Loucy (cell line): Measurements from ENCODE around the gene DPT.

Experiments used
- H2AFZ ChIP-seq: fragments of 200-600 bp; sonication (generic); 2 replicates; pipeline ENCODE4 v1.6.0; 2016; ENCODE audit warnings: antibody characterized with exemption, mild to moderate bottlenecking, low read length, moderate library complexity
- H3F3A ChIP-seq: fragments of 200-600 bp; 2 replicates; pipeline ENCODE4 v1.6.0; 2016; ENCODE audit warnings: antibody characterized with exemption, low read depth, mild to moderate bottlenecking
- H3K27me3 ChIP-seq: fragments of 200-600 bp; sonication (generic); 2 replicates; pipeline ENCODE4 v1.6.1; 2014; ENCODE audit warnings: low read length, mild to moderate bottlenecking; ENCODE audit not compliant: insufficient read depth, poor library complexity, severe bottlenecking
- H3K36me3 ChIP-seq: fragments of 200-600 bp; sonication (generic); 2 replicates; pipeline ENCODE4 v1.6.1; 2016; ENCODE audit warnings: low read length; ENCODE audit not compliant: insufficient read depth
- H3K4me1 ChIP-seq: fragments of 200-600 bp; sonication (generic); 2 replicates; pipeline ENCODE4 v1.5.1; 2014; ENCODE audit warnings: low read length, mild to moderate bottlenecking; ENCODE audit not compliant: insufficient read depth, poor library complexity, severe bottlenecking
- H3K4me2 ChIP-seq: fragments of 200-600 bp; sonication (generic); 2 replicates; pipeline ENCODE4 v1.6.0; 2014; ENCODE audit warnings: antibody characterized with exemption, low read length, low read depth, mild to moderate bottlenecking; ENCODE audit not compliant: poor library complexity, severe bottlenecking
- H3K4me3 ChIP-seq: fragments of 200-600 bp; sonication (generic); 2 replicates; pipeline ENCODE4 v1.5.1; 2014; ENCODE audit warnings: low read length, mild to moderate bottlenecking, mixed read lengths; ENCODE audit not compliant: poor library complexity, severe bottlenecking
- H3K79me2 ChIP-seq: fragments of 200-600 bp; sonication (generic); 2 replicates; pipeline ENCODE4 v1.6.1; 2014; ENCODE audit warnings: low read length; ENCODE audit not compliant: insufficient read depth
- H3K9ac ChIP-seq: fragments of 200-600 bp; sonication (generic); 2 replicates; pipeline ENCODE4 v1.6.0; 2014; ENCODE audit warnings: mild to moderate bottlenecking, low read depth, low read length, moderate library complexity; ENCODE audit not compliant: poor library complexity, severe bottlenecking
- H3K9me2 ChIP-seq: fragments of 200-600 bp; sonication (generic); replicated peaks from 2 replicates; pipeline ENCODE4 v1.6.1; 2016; ENCODE audit warnings: low read depth, low read length, mixed read lengths
- H3K9me3 ChIP-seq: fragments of 200-600 bp; sonication (generic); 2 replicates; pipeline ENCODE4 v1.6.1; 2014; ENCODE audit warnings: mild to moderate bottlenecking, antibody characterized with exemption, low read length, low read depth; ENCODE audit not compliant: insufficient read depth
- H4K20me1 ChIP-seq: fragments of 200-600 bp; sonication (generic); 2 replicates; pipeline ENCODE4 v1.6.0; 2014; ENCODE audit warnings: antibody characterized with exemption, low read length, mild to moderate bottlenecking; ENCODE audit not compliant: insufficient read depth, poor library complexity, severe bottlenecking
- CTCF ChIP-seq: fragments of 200-600 bp; sonication (generic); conservative IDR thresholded peaks from 2 replicates; pipeline ENCODE4 v1.5.1; 2014; ENCODE audit warnings: mild to moderate bottlenecking, antibody characterized with exemption, low read length
- EZH2phosphoT487 ChIP-seq: fragments of 200-600 bp; IDR thresholded peaks from 2 replicates; pipeline ENCODE4 v1.6.1; 2018; ENCODE audit warnings: antibody characterized with exemption, mild to moderate bottlenecking, moderate library complexity, borderline replicate concordance

Gene DPT

GRCh38 chr1:168762473-168762872, 33.5 kb upstream of the DPT start:
- no peak overlapping the region for H3K9ac ChIP-seq
- no peak overlapping the region for H3K4me3 ChIP-seq
- TF ChIP-seq CTCF: no peak
- no peak for TF ChIP-seq EZH2phosphoT487
- no peak overlapping the region for H2AFZ ChIP-seq
- no peaks in the 10 kb centered on the region for H3K9me2 ChIP-seq
- H3K79me2 ChIP-seq: no peaks in the 10 kb centered on the region
- H4K20me1 ChIP-seq: no peaks in the 10 kb centered on the region
- no peaks in the 10 kb centered on the region for H3K9me3 ChIP-seq
- no peaks in the 10 kb centered on the region for H3K36me3 ChIP-seq
- no peaks in the 10 kb centered on the region for H3F3A ChIP-seq
- no peaks in the 10 kb centered on the region for H3K4me1 ChIP-seq
- no peaks in the 10 kb centered on the region for H3K27me3 ChIP-seq
- H3K4me2 ChIP-seq: no peak overlapping the region

GRCh38 chr1:168760781-168761180, 31.8 kb upstream of the DPT start:
- Histone ChIP-seq H2AFZ (no peak overlapping the region), H3K9me2 (no peaks in the 10 kb centered on the region), H3K9ac (no peak overlapping the region), H3K9me3 (no peaks in the 10 kb centered on the region), H3K27me3 (no peaks in the 10 kb centered on the region), H4K20me1 (no peaks in the 10 kb centered on the region), H3F3A (no peaks in the 10 kb centered on the region), H3K4me2 (no peak overlapping the region), H3K79me2 (no peaks in the 10 kb centered on the region), H3K4me3 (no peak overlapping the region), H3K4me1 (no peaks in the 10 kb centered on the region), H3K36me3 (no peaks in the 10 kb centered on the region)
- TF ChIP-seq EZH2phosphoT487: no peak
- TF ChIP-seq CTCF: no peak

GRCh38 chr1:168760241-168760640, 31.2 kb upstream of the DPT start:
- H3K4me3 ChIP-seq: no peak overlapping the region
- no peaks in the 10 kb centered on the region for H4K20me1 ChIP-seq
- H3K27me3 ChIP-seq: no peaks in the 10 kb centered on the region
- H3K79me2 ChIP-seq: no peaks in the 10 kb centered on the region
- H3K4me1 ChIP-seq: no peaks in the 10 kb centered on the region
- H3K36me3 ChIP-seq: no peaks in the 10 kb centered on the region
- H3K9me2 ChIP-seq: no peaks in the 10 kb centered on the region
- TF ChIP-seq CTCF: no peak
- TF ChIP-seq EZH2phosphoT487: no peak
- no peak overlapping the region for H3K9ac ChIP-seq
- H2AFZ ChIP-seq: no peak overlapping the region
- H3F3A ChIP-seq: no peaks in the 10 kb centered on the region
- no peaks in the 10 kb centered on the region for H3K9me3 ChIP-seq
- H3K4me2 ChIP-seq: no peak overlapping the region
